Vagina (tissue), 2 donors: ENCODE data around the gene SHC4. TPM values are rescaled to one million over a fixed set of nuclear protein-coding genes. Genes with fewer than 3 reads are reported as not detected.

Source experiments
- DNase-seq, 2 donors: peaks; one replicate each; pipeline ENCODE4 v3.0.0-alpha.2; 2017; ENCODE audit errors: extremely low spot score in 2 of 2
- H3K27ac ChIP-seq: fragments of 200-600 bp; sonication (generic); one replicate; pipeline ENCODE4 v1.5.1; 2019
- H3K27me3 ChIP-seq: fragments of 200-600 bp; sonication (generic); one replicate; pipeline ENCODE4 v1.5.1; 2019
- H3K36me3 ChIP-seq, 2 donors: fragments of 200-600 bp; sonication (generic); one replicate each; pipeline ENCODE4 v1.5.1; 2017 to 2019
- H3K4me1 ChIP-seq: fragments of 200-600 bp; sonication (generic); one replicate; pipeline ENCODE4 v1.5.1; 2019
- H3K4me3 ChIP-seq, 2 donors: fragments of 200-600 bp; sonication (generic); 1 replicate in 1 of 2; 2 replicates in 1 of 2; pipeline ENCODE4 v1.5.1; 2016 to 2019
- H3K9me3 ChIP-seq: fragments of 200-600 bp; sonication (generic); one replicate; pipeline ENCODE4 v1.5.1; 2019
- CTCF ChIP-seq, 3 experiments: fragments of 450-650 bp in 2 of 3; fragments of 200-600 bp in 1 of 3; sonication (generic) in 1 of 3; IDR thresholded peaks; one replicate each; pipeline ENCODE4 v1.5.1; 2017 to 2019; ENCODE audit warnings: antibody characterized with exemption in 3 of 3, mild to moderate bottlenecking in 2 of 3, moderate library complexity in 2 of 3
- POLR2A ChIP-seq, 2 donors: fragments of 450-650 bp; IDR thresholded peaks; one replicate each; pipeline ENCODE4 v1.6.1; 2017; ENCODE audit warnings: antibody characterized with exemption in 2 of 2, mild to moderate bottlenecking in 2 of 2, moderate library complexity in 2 of 2
- POLR2AphosphoS5 ChIP-seq, 2 donors: sonication (generic); formaldehyde crosslinking; IDR thresholded peaks; one replicate each; pipeline ENCODE4 v1.9.0; 2017; ENCODE audit warnings: antibody characterized with exemption in 2 of 2, mild to moderate bottlenecking in 2 of 2, low read depth in 1 of 2; ENCODE audit not compliant: insufficient read depth in 1 of 2
- intact Hi-C: fragments of 100-400 bp; cut with DNase I; formaldehyde crosslinking; loops from one replicate; pipeline ENCODE4 v1.15.1; 2023
- total RNA-seq: library from RNA; depleted of rRNA; stranded (reverse); fragments of >200 nt; gene quantifications from one replicate; pipeline ENCODE4 v1.2.3, GENCODE V29; 2016

Gene SHC4
- total RNA-seq, 1 donor from 2014 or later, result 0.25 TPM

- intact Hi-C loops, result no loop called here
- no peaks in the 10 kb centered on the region for H3K9me3 ChIP-seq
- DNase-seq, result no peak
- no peaks in the 10 kb centered on the region for H3K27me3 ChIP-seq
- H3K27ac ChIP-seq, result no peak overlapping the region
- no peak for TF ChIP-seq CTCF (IDR thresholded peaks at IDR 0.05)
- TF ChIP-seq POLR2AphosphoS5 (IDR thresholded peaks at IDR 0.05; ENCODE audit: insufficient read depth in 1 of 2, low read depth in 1 of 2), result no peak
- TF ChIP-seq POLR2A (IDR thresholded peaks at IDR 0.05), result no peak
- H3K36me3 ChIP-seq, result no peaks in the 10 kb centered on the region
- no peaks in the 10 kb centered on the region for H3K4me1 ChIP-seq
- no peak overlapping the region for H3K4me3 ChIP-seq
Measured at GRCh38 chr15:48905216-48905615, 58.5 kb downstream of the SHC4 start.

GRCh38 chr15:48904758-48905157, 59.0 kb downstream of the SHC4 start:
- intact Hi-C loops, result no loop called here
- no peak for TF ChIP-seq POLR2A (IDR thresholded peaks at IDR 0.05)
- no peak for TF ChIP-seq POLR2AphosphoS5 (IDR thresholded peaks at IDR 0.05; ENCODE audit: insufficient read depth in 1 of 2, low read depth in 1 of 2)
- TF ChIP-seq CTCF (IDR thresholded peaks at IDR 0.05), result no peak

GRCh38 chr15:48899793-48900192, 63.9 kb downstream of the SHC4 start:
- Histone ChIP-seq H3K4me3 (no peak overlapping the region), H3K36me3 (no peaks in the 10 kb centered on the region), H3K9me3 (no peaks in the 10 kb centered on the region), H3K27ac (no peak overlapping the region), H3K27me3 (no peaks in the 10 kb centered on the region), H3K4me1 (peaks cover 13% of the 10 kb centered on the region)
- TF ChIP-seq CTCF (IDR thresholded peaks at IDR 0.05), result no peak
- TF ChIP-seq POLR2A (IDR thresholded peaks at IDR 0.05), result no peak
- TF ChIP-seq POLR2AphosphoS5 (IDR thresholded peaks at IDR 0.05; ENCODE audit: insufficient read depth in 1 of 2, low read depth in 1 of 2), result no peak
- DNase-seq, result no peak
- intact Hi-C loops, result no loop called here

More at GRCh38 chr15:48904758-48905157, 59.0 kb downstream of the SHC4 start:
- H3K27me3 ChIP-seq, result no peaks in the 10 kb centered on the region
- no peaks in the 10 kb centered on the region for H3K4me1 ChIP-seq
- no peak for DNase-seq
- H3K4me3 ChIP-seq, result no peak overlapping the region
- no peaks in the 10 kb centered on the region for H3K36me3 ChIP-seq
- no peak overlapping the region for H3K27ac ChIP-seq
- H3K9me3 ChIP-seq, result no peaks in the 10 kb centered on the region

- no peak for DNase-seq
- H3K4me1 ChIP-seq, result peaks cover 13% of the 10 kb centered on the region
- no peaks in the 10 kb centered on the region for H3K27me3 ChIP-seq
- no peak overlapping the region for H3K4me3 ChIP-seq
- TF ChIP-seq CTCF (IDR thresholded peaks at IDR 0.05), result no peak
- TF ChIP-seq POLR2AphosphoS5 (IDR thresholded peaks at IDR 0.05; ENCODE audit: insufficient read depth in 1 of 2, low read depth in 1 of 2), result no peak
- no peak for TF ChIP-seq POLR2A (IDR thresholded peaks at IDR 0.05)
- peak overlapping the region; percentile 54 for H3K27ac ChIP-seq
- no peaks in the 10 kb centered on the region for H3K9me3 ChIP-seq
- intact Hi-C loops, result no loop called here
- H3K36me3 ChIP-seq, result no peaks in the 10 kb centered on the region
Measured at GRCh38 chr15:48898446-48898845, 65.3 kb downstream of the SHC4 start.

GRCh38 chr15:48898032-48898431, 65.7 kb downstream of the SHC4 start:
- no peak overlapping the region for H3K4me3 ChIP-seq
- DNase-seq, result no peak

More at GRCh38 chr15:48898032-48898431, 65.7 kb downstream of the SHC4 start:
- Histone ChIP-seq H3K4me1 (peaks cover 13% of the 10 kb centered on the region), H3K9me3 (no peaks in the 10 kb centered on the region), H3K27me3 (no peaks in the 10 kb centered on the region), H3K27ac (peak overlapping the region; percentile 54), H3K36me3 (no peaks in the 10 kb centered on the region)
- TF ChIP-seq POLR2AphosphoS5 (IDR thresholded peaks at IDR 0.05; ENCODE audit: insufficient read depth in 1 of 2, low read depth in 1 of 2), result no peak
- no peak for TF ChIP-seq POLR2A (IDR thresholded peaks at IDR 0.05)
- intact Hi-C loops, result no loop called here
